Nephron progenitor cell (in vitro differentiated cells): ENCODE results near the gene POMGNT2.

Experiments used
- DNase-seq: peaks from one replicate; pipeline ENCODE4 v3.0.0; 2021
- H3K27ac Mint-ChIP-seq: 2 replicates; pipeline ENCODE4 v1.8.0; 2021; ENCODE audit warnings: mild to moderate bottlenecking, moderate library complexity, mixed read lengths
- H3K27me3 Mint-ChIP-seq: 2 replicates; pipeline ENCODE4 v1.8.0; 2021; ENCODE audit warnings: mild to moderate bottlenecking, low read depth, mixed read lengths; ENCODE audit not compliant: poor library complexity
- H3K36me3 Mint-ChIP-seq: 2 replicates; pipeline ENCODE4 v1.8.0; 2021; ENCODE audit warnings: low read depth, mixed read lengths
- H3K4me1 Mint-ChIP-seq: 2 replicates; pipeline ENCODE4 v1.8.0; 2021; ENCODE audit warnings: mixed read lengths
- H3K4me3 Mint-ChIP-seq: 2 replicates; pipeline ENCODE4 v1.8.0; 2021; ENCODE audit warnings: mild to moderate bottlenecking, moderate library complexity, mixed read lengths
- H3K9me3 Mint-ChIP-seq: 2 replicates; pipeline ENCODE4 v1.8.0; 2021; ENCODE audit warnings: mild to moderate bottlenecking, moderate library complexity, mixed read lengths
- CTCF ChIP-seq: fragments of 200-600 bp; sonication (generic); IDR thresholded peaks from 2 replicates; pipeline ENCODE4 v1.5.0; 2021; ENCODE audit warnings: antibody characterized with exemption

Gene POMGNT2

DNA sequence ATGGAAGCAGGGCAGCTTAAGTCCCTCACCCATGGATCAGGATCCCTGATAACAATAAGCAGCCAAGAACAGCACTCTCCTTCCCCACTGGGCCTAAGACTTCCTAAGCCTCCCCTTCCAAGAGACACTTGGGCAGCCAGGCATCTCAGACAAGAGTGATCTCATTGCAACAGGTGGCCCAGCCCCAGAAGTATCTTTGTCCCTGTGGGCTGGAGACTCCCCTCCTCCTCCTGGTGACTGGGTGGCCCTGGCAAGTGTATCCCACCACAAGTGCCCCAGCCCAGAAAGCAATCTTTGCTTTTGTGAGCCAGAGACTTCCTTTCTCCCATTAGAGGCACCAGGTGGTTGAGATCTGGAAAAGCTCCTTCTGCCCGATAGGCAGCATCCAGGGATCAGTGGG lies 40.7 kb upstream of the POMGNT2 start:
- Mint-ChIP-seq H3K27me3 (peaks cover 12% of the 10 kb centered on the region), H3K36me3 (no peaks in the 10 kb centered on the region), H3K4me3 (no peak overlapping the region), H3K27ac (no peak overlapping the region), H3K9me3 (no peaks in the 10 kb centered on the region), H3K4me1 (peaks cover 9% of the 10 kb centered on the region)
- TF ChIP-seq CTCF, result no peak
- no peak for DNase-seq

DNA sequence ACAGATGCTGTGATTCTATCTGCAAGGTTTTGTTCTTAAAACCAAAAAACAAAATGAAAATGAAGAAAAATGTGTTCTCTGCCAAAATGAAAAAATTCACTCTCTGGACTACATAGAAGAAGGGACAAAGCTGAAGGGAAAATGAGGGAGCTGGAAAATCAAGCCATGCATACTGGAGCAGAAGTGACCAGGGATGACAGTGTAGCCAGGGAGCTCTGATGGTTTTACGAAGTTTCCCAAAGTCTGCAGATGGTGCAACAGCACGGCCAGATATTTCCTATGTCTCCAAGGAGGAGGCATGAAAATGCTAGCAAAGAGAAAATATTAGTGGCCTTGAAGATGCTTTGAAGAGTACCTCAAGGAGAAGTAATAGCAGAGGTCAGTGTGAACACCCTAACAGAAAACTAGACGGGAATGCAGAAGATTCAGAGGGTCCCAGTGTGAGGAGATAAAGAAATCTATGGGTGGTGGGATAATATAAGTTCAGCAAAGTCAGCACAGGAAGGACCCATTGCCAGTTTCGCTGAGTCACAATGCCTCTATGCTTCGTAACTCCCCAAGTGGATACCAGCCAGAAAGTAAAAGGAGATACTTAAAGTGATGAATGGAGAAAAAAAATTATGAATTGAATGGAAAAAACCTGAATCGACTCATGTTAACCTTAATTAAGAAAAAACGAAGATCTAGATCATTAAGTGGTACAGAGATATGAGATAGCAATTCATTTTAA lies 39.0 kb upstream of the POMGNT2 start:
- Mint-ChIP-seq H3K4me3 (no peak overlapping the region), H3K27me3 (peaks cover 10% of the 10 kb centered on the region), H3K27ac (no peak overlapping the region), H3K9me3 (no peaks in the 10 kb centered on the region), H3K36me3 (no peaks in the 10 kb centered on the region), H3K4me1 (peaks cover 9% of the 10 kb centered on the region)
- DNase-seq, result no peak
- TF ChIP-seq CTCF, result no peak

DNA sequence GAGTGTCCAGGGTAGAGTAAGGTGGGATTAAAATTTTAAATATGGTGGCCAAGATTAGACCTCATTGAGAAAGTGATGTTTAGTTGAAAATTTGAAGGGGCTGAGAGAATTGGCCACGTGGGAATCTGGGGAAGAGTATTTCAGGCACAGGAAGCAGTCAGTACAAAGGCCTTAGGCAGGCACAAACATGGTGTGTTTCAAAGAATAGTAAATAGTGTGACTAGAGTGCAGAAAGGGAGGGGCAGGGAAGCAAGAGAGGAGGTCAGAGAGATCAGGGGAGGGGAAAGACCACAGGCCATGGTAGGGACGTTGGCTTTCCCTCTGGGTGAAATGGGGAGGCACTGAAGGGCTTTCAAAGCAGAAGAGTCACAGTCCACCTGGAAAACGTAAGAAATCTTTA lies 36.6 kb upstream of the POMGNT2 start:
- Mint-ChIP-seq H3K36me3 (no peaks in the 10 kb centered on the region), H3K4me3 (no peak overlapping the region), H3K27ac (peak overlapping the region; percentile 1), H3K27me3 (peaks cover 10% of the 10 kb centered on the region), H3K4me1 (peaks cover 9% of the 10 kb centered on the region), H3K9me3 (peaks cover 11% of the 10 kb centered on the region)
- no peak for DNase-seq
- no peak for TF ChIP-seq CTCF

GRCh38 chr3:43138488-43139231 lies 32.8 kb upstream of the POMGNT2 start:
- H3K27me3 Mint-ChIP-seq, result no peaks in the 10 kb centered on the region

DNA sequence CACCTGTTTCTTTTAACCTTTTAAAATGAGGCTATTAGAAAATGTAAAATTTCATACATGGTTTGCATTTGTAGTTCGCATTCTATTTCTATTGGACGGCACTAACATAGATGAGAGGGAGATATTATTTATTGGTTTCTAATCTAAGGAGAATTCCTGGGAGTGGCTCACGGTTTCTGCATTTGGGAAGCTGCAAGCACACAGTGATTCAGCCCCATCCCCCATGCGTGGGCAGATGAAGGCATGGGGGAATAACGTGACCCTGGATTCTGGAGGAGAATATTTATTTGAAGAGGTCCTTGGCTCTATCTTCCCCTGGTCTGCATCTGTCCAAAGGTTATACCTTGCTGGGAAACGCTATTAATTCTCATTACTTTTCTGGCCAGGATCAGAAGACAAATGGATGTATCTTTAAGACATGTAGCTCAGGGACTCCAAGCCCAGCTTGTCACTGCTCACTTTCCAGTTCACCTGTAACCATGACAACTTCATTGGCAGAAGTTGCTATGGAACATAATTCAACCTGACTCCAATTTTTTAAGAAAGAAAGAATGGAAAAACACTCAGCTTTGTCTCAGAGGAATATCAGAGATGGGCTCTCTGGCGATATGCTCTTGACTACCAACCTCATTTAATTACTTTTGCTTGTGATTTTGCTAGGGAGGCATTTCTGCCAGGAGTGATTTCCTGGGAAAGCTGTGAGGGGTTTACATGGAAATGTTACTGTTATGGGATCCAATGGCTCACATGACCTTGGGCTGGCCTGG lies 27.2 kb upstream of the POMGNT2 start:
- peaks cover 7% of the 10 kb centered on the region for H3K27me3 Mint-ChIP-seq
- H3K27ac Mint-ChIP-seq, result no peak overlapping the region
- no peak for DNase-seq
- H3K4me1 Mint-ChIP-seq, result no peaks in the 10 kb centered on the region
- no peak overlapping the region for H3K4me3 Mint-ChIP-seq
- TF ChIP-seq CTCF, result no peak
- H3K36me3 Mint-ChIP-seq, result no peaks in the 10 kb centered on the region
- peaks cover 17% of the 10 kb centered on the region for H3K9me3 Mint-ChIP-seq

More at GRCh38 chr3:43138488-43139231, 32.8 kb upstream of the POMGNT2 start:
- DNase-seq, result no peak
- Mint-ChIP-seq H3K9me3 (peaks cover 23% of the 10 kb centered on the region), H3K4me1 (peaks cover 9% of the 10 kb centered on the region), H3K36me3 (no peaks in the 10 kb centered on the region), H3K27ac (no peak overlapping the region), H3K4me3 (no peak overlapping the region)
- TF ChIP-seq CTCF, result no peak
